H1 (cell line): ENCODE measurements around the gene OST4. TPM values are rescaled to one million over a fixed set of nuclear protein-coding genes. Genes with fewer than 3 reads are reported as not detected.

ENCODE experiments used
- CTCF ChIA-PET: fragments of 300-600 bp; sonication (Branson Sonifier 250); formaldehyde crosslinking; loops from one replicate; lab custom pipeline; 2021; ENCODE audit not compliant: partially characterized antibody; lab: Charles Lee
- POLR2A ChIA-PET: fragments of 300-600 bp; sonication (Branson Sonifier 250); formaldehyde crosslinking; loops from one replicate; lab custom pipeline; 2021; ENCODE audit warnings: inconsistent platforms; ENCODE audit not compliant: partially characterized antibody; lab: Charles Lee
- DNase-seq, 2 experiments: peaks; one replicate each; pipeline versions ENCODE4 v3.0.0 to v3.0.0-alpha.2; 2010 to 2022; ENCODE audit warnings: low spot score in 2 of 2, low read depth in 1 of 2, mixed read lengths in 1 of 2
- FAIRE-seq: peaks from 2 replicates; lab custom pipeline; 2011; peaks lifted over from hg19 to GRCh38; lab: Jason Lieb, UNC
- H2AFZ ChIP-seq: 2 replicates; pipeline ENCODE4 v1.8.1; 2012; ENCODE audit warnings: low read length, inconsistent platforms
- H2AK5ac ChIP-seq: 2 replicates; pipeline ENCODE4 v1.6.1; 2013; ENCODE audit warnings: low read depth, low read length
- H2BK120ac ChIP-seq: replicated peaks from 2 replicates; pipeline ENCODE3; 2013; ENCODE audit warnings: low read depth, low read length, inconsistent platforms
- H2BK12ac ChIP-seq: 2 replicates; pipeline ENCODE4 v1.6.1; 2013; ENCODE audit warnings: low read depth, low read length
- H2BK15ac ChIP-seq: 2 replicates; pipeline ENCODE4 v1.6.1; 2013; ENCODE audit warnings: low read length
- H2BK20ac ChIP-seq: 2 replicates; pipeline ENCODE4 v1.6.1; 2013; ENCODE audit warnings: low read length
- H2BK5ac ChIP-seq: 2 replicates; pipeline ENCODE4 v1.6.1; 2013; ENCODE audit warnings: low read depth, low read length
- H3K14ac ChIP-seq: 2 replicates; pipeline ENCODE4 v1.6.1; 2013; ENCODE audit warnings: inconsistent platforms; ENCODE audit not compliant: insufficient read length
- H3K18ac ChIP-seq: 2 replicates; pipeline ENCODE4 v1.6.1; 2013; ENCODE audit warnings: low read length; ENCODE audit errors: extremely low read depth
- H3K23ac ChIP-seq: 2 replicates; pipeline ENCODE4 v1.6.1; 2013; ENCODE audit warnings: inconsistent platforms; ENCODE audit not compliant: insufficient read length
- H3K23me2 ChIP-seq: 2 replicates; pipeline ENCODE4 v1.6.1; 2013; ENCODE audit warnings: low read depth, low read length
- H3K27ac ChIP-seq: 2 replicates; pipeline ENCODE4 v1.6.1; 2011; ENCODE audit warnings: low read depth, low read length, inconsistent platforms
- H3K27me3 ChIP-seq, 4 experiments: replicated peaks in 1 of 4; 1 replicate in 1 of 4; 2 replicates in 3 of 4; pipeline versions ENCODE4 v1.6.1 to v1.8.1; 2011 to 2013; ENCODE audit warnings: low read length in 3 of 4, mild to moderate bottlenecking in 3 of 4, inconsistent platforms in 2 of 4, mixed read lengths in 2 of 4, moderate library complexity in 1 of 4; ENCODE audit not compliant: control insufficient read depth in 3 of 4, insufficient read depth in 3 of 4; ENCODE audit errors: extremely low read depth in 1 of 4
- H3K36me3 ChIP-seq, 4 experiments: 2 replicates each; pipeline versions ENCODE4 v1.6.1 to v1.8.1; 2011 to 2013; ENCODE audit warnings: mild to moderate bottlenecking in 4 of 4, low read length in 3 of 4, moderate library complexity in 2 of 4, control low read depth in 1 of 4, inconsistent platforms in 1 of 4; ENCODE audit not compliant: insufficient read depth in 4 of 4, control insufficient read depth in 2 of 4
- H3K4ac ChIP-seq: replicated peaks from 2 replicates; pipeline ENCODE3; 2013; ENCODE audit warnings: low read length, low read depth, mixed read lengths, inconsistent platforms; ENCODE audit not compliant: insufficient read length
- H3K4me1 ChIP-seq, 4 experiments: replicated peaks in 1 of 4; 1 replicate in 1 of 4; 2 replicates in 3 of 4; pipeline versions ENCODE4 v1.6.1 to v1.8.1; 2011 to 2013; ENCODE audit warnings: low read length in 3 of 4, inconsistent platforms in 2 of 4, mixed read lengths in 1 of 4; ENCODE audit not compliant: insufficient read depth in 4 of 4, control insufficient read depth in 3 of 4
- H3K4me2 ChIP-seq, 2 experiments: 2 replicates each; pipeline versions ENCODE4 v1.6.1 to v1.8.1; 2011 to 2013; ENCODE audit warnings: low read depth in 2 of 2, low read length in 2 of 2, control low read depth in 1 of 2, inconsistent platforms in 1 of 2, mild to moderate bottlenecking in 1 of 2; ENCODE audit not compliant: insufficient read depth in 1 of 2
- H3K4me3 ChIP-seq, 4 experiments: fragments of 200-600, 300-600 bp in 1 of 4; sonication (generic), shearing (Covaris generic), sonication (Bioruptor Twin) in 1 of 4; 2 replicates each; pipeline versions ENCODE4 v1.5.1 to v1.8.1; 2011 to 2016; ENCODE audit warnings: low read length in 4 of 4, low read depth in 3 of 4, control low read depth in 2 of 4, inconsistent platforms in 2 of 4, mild to moderate bottlenecking in 2 of 4, mixed read lengths in 1 of 4, moderate library complexity in 1 of 4; ENCODE audit not compliant: insufficient read depth in 2 of 4; ENCODE audit errors: extremely low read depth in 1 of 4
- H3K56ac ChIP-seq: replicated peaks from 2 replicates; pipeline ENCODE3; 2013; ENCODE audit warnings: low read depth, mild to moderate bottlenecking, mixed read lengths, low read length, inconsistent platforms; ENCODE audit not compliant: insufficient read length
- H3K79me1 ChIP-seq: 2 replicates; pipeline ENCODE4 v1.6.1; 2013; ENCODE audit warnings: low read depth, low read length, control low read depth
- H3K79me2 ChIP-seq, 2 experiments: 2 replicates each; pipeline versions ENCODE4 v1.6.1 to v1.8.1; 2012 to 2013; ENCODE audit warnings: low read length in 2 of 2, mild to moderate bottlenecking in 2 of 2, inconsistent platforms in 1 of 2; ENCODE audit not compliant: insufficient read depth in 2 of 2, control insufficient read depth in 1 of 2
- H3K9ac ChIP-seq, 4 experiments: replicated peaks in 1 of 4; 1 replicate in 1 of 4; 2 replicates in 3 of 4; pipeline versions ENCODE4 v1.6.1 to v1.8.1; 2011 to 2013; ENCODE audit warnings: low read depth in 3 of 4, low read length in 3 of 4, control low read depth in 2 of 4, mild to moderate bottlenecking in 2 of 4, moderate library complexity in 2 of 4, inconsistent platforms in 1 of 4; ENCODE audit errors: extremely low read depth in 1 of 4
- H3K9me3 ChIP-seq, 2 experiments: 2 replicates each; pipeline versions ENCODE4 v1.6.1 to v1.8.1; 2012 to 2013; ENCODE audit warnings: mild to moderate bottlenecking in 2 of 2, moderate library complexity in 2 of 2, control low read depth in 1 of 2, inconsistent platforms in 1 of 2, low read depth in 1 of 2, low read length in 1 of 2, mixed read lengths in 1 of 2; ENCODE audit not compliant: insufficient read depth in 2 of 2
- H4K20me1 ChIP-seq, 2 experiments: replicated peaks in 1 of 2; 2 replicates each; pipeline versions ENCODE3 to v1.8.1; 2011 to 2013; ENCODE audit warnings: inconsistent platforms in 2 of 2, low read length in 2 of 2, mild to moderate bottlenecking in 1 of 2; ENCODE audit not compliant: insufficient read depth in 2 of 2, control insufficient read depth in 1 of 2
- H4K5ac ChIP-seq: 2 replicates; pipeline ENCODE4 v1.6.1; 2013; ENCODE audit warnings: low read length, low read depth, mixed read lengths, inconsistent platforms; ENCODE audit not compliant: insufficient read length
- H4K8ac ChIP-seq: 2 replicates; pipeline ENCODE4 v1.8.0; 2013; ENCODE audit warnings: mild to moderate bottlenecking, moderate library complexity, low read length, inconsistent platforms; ENCODE audit not compliant: insufficient read depth; ENCODE audit errors: extremely low read depth
- H4K91ac ChIP-seq: replicated peaks from 2 replicates; pipeline ENCODE3; 2013; ENCODE audit warnings: low read length, mixed read lengths, inconsistent platforms; ENCODE audit not compliant: insufficient read length
- ASH2L ChIP-seq: fragments of 200-600, 300-600 bp; sonication (generic); IDR thresholded peaks from one replicate; pipeline ENCODE4 v1.7.1; 2017; ENCODE audit warnings: low read length
- ATF2 ChIP-seq: IDR thresholded peaks from 2 replicates; pipeline ENCODE4 v1.6.1; 2012; ENCODE audit warnings: low read length, inconsistent platforms
- BRCA1 ChIP-seq: IDR thresholded peaks from 2 replicates; pipeline ENCODE4 v1.6.1; 2012; ENCODE audit warnings: low read depth, low read length, improper control_type of control experiment
- JUND ChIP-seq: IDR thresholded peaks from 2 replicates; pipeline ENCODE4 v1.6.1; 2011; ENCODE audit warnings: mild to moderate bottlenecking, improper control_type of control experiment, low read length
- KDM4A ChIP-seq: IDR thresholded peaks from one replicate; pipeline ENCODE4 v1.7.1; 2012; ENCODE audit warnings: low read depth, mild to moderate bottlenecking, moderate library complexity, low read length, inconsistent platforms; ENCODE audit not compliant: severe bottlenecking
- NRF1 ChIP-seq: IDR thresholded peaks from 2 replicates; pipeline ENCODE4 v1.6.1; 2011; ENCODE audit warnings: mild to moderate bottlenecking, low read depth, low read length, improper control_type of control experiment
- RAD21 ChIP-seq, 2 experiments: IDR thresholded peaks in 1 of 2; conservative IDR thresholded peaks in 1 of 2; 2 replicates each; pipeline ENCODE4 v1.6.1; 2011; ENCODE audit warnings: low read depth in 2 of 2, low read length in 2 of 2, improper control_type of control experiment in 1 of 2, inconsistent platforms in 1 of 2, mild to moderate bottlenecking in 1 of 2, moderate library complexity in 1 of 2
- TAF7 ChIP-seq: optimal IDR thresholded peaks from 2 replicates; pipeline ENCODE3; 2011; ENCODE audit warnings: low read depth, mild to moderate bottlenecking, inconsistent platforms, low read length, moderate library complexity, borderline replicate concordance
- WGBS, 2 experiments: shearing (Covaris generic) in 1 of 2; methylation state at CpG; one replicate each; pipeline versions ENCODE4 v1.1.6 to v1.1.7; 2013 to 2015; ENCODE audit warnings: low lambda C conversion rate in 2 of 2, mixed read lengths in 2 of 2, inconsistent platforms in 1 of 2, low coverage in 1 of 2, missing lambda C conversion rate in 1 of 2; ENCODE audit not compliant: insufficient replicate concordance in 2 of 2, insufficient coverage in 1 of 2, insufficient read length in 1 of 2; ENCODE audit errors: extremely low coverage in 1 of 2, missing lambda C conversion rate in 1 of 2; 5-methylcytosine and 5-hydroxymethylcytosine counted together
- polyA plus RNA-seq, 7 experiments: library from polyadenylated mRNA; depleted of rRNA in 3 of 7; stranded (reverse) in 5 of 7; unstranded in 2 of 7; fragments of >200 nt in 5 of 7; fragments of 200-250 nt in 2 of 7; gene quantifications; 1 replicate in 5 of 7; 2 replicates in 1 of 7; 4 replicates in 1 of 7; pipeline versions ENCODE4 v1.2.1 to v1.2.3, GENCODE V29; 2011 to 2013; ENCODE audit warnings: missing spikeins in 2 of 7, mixed read lengths in 2 of 7
- total RNA-seq: library from RNA; stranded (reverse); fragmentation: NEBNext Ultra II Directional; extraction: Animal tissue kit (Norgen Biotek cat#: 25700); gene quantifications from 2 replicates; pipeline ENCODE4 v1.2.1, GENCODE V29; 2021

OST4 gene
- total and polyA plus RNA-seq, 2 of the 8 experiments (the other 6 are each of a cell fraction or from before 2014, with no cell fraction given) = 225 to 865 TPM

GRCh38 chr2:27025281-27025800 is 46.1 kb downstream of the OST4 start:
- no peak overlapping the region for H4K5ac ChIP-seq
- POLR2A ChIA-PET = interaction anchor here (0.6 to 1.8 kb wide), 6 partner anchors 13 to 57 kb away, joined by 3 to 8 read pairs (median 4); partner anchors contain the start of gene MAPRE3
- no peak overlapping the region for H2BK5ac ChIP-seq
- no peak overlapping the region for H2AK5ac ChIP-seq
- peaks cover 0 to 11% of the 10 kb centered on the region in 2 experiments for H4K20me1 ChIP-seq
- TF ChIP-seq ATF2 (no peak), NRF1 (no peak), RAD21 (IDR thresholded peaks at IDR 0.05 in 1 of 2, conservative IDR thresholded peaks at IDR 0.05 in 1 of 2; ENCODE audit: low read depth in 2 of 2, low read length in 2 of 2) (no peak), BRCA1 (no peak), JUND (no peak), ASH2L (no peak), KDM4A (no peak), TAF7 (no peak)
- TF ChIP-seq, all 59 proteins: peak for 0
- Histone ChIP-seq H4K8ac (no peak overlapping the region), H3K27me3 (no peaks in the 10 kb centered on the region), H3K4me2 (no peak overlapping the region), H3K23ac (no peak overlapping the region), H2BK15ac (no peak overlapping the region), H3K4me3 (no peak overlapping the region), H3K36me3 (peaks cover 0 to 6% (median 3%) of the 10 kb centered on the region in 4 experiments; a peak in 3 of 8 replicates), H2BK120ac (no peak overlapping the region), H3K23me2 (no peaks in the 10 kb centered on the region), H2BK20ac (no peak overlapping the region), H3K79me2 (no peaks in the 10 kb centered on the region), H4K91ac (no peak overlapping the region), H2BK12ac (no peak overlapping the region), H3K56ac (no peak overlapping the region), H3K9ac (no peak overlapping the region), H3K27ac (no peak overlapping the region), H3K4me1 (peaks cover 0 to 4% (median under 1%) of the 10 kb centered on the region in 4 experiments; a peak in 1 of 7 replicates), H3K79me1 (peaks cover 2% of the 10 kb centered on the region; the same call in 1 of the 2 replicates), H2AFZ (no peak overlapping the region), H3K14ac (no peak overlapping the region), H3K18ac (no peak overlapping the region), H3K9me3 (no peaks in the 10 kb centered on the region), H3K4ac (no peak overlapping the region)
- FAIRE-seq = no peak
- DNase-seq = no peak
- CTCF ChIA-PET = interaction anchor here (0.6 to 6.1 kb wide), 42 partner anchors 8 to 280 kb away, joined by 3 to 122 read pairs (median 4); partner anchors contain the start of genes AGBL5, DPYSL5, MAPRE3 and TMEM214
- WGBS, 2 experiments = 90% methylated on average over 13 of the region's 13 CpGs; no CpG with 5 or more reads in 1 of the 2 experiments
